Measurements from ENCODE around the gene CASR.

The CASR gene

GRCh38 chr3:122235147-122235546 lies 51.7 kb downstream of the CASR start:
- no peaks in the 10 kb centered on the region for H3K79me2 ChIP-seq (ENCODE audit: insufficient read depth, low read depth)

GRCh38 chr3:122239112-122239511 lies 55.6 kb downstream of the CASR start:
- H3K9ac ChIP-seq: no peak overlapping the region
- TF ChIP-seq CTCF (conservative IDR thresholded peaks at IDR 0.05; ENCODE audit: low read depth, low read length): no peak
- no peak overlapping the region for H2AFZ ChIP-seq (ENCODE audit: low read depth)

More at GRCh38 chr3:122235147-122235546, 51.7 kb downstream of the CASR start:
- Histone ChIP-seq H3K4me2 (no peak overlapping the region), H3K9ac (no peak overlapping the region), H2AFZ (ENCODE audit: low read depth) (no peak overlapping the region), H3K4me3 (IDR thresholded peaks at IDR 0.05; ENCODE audit: insufficient read depth, low read depth, low read length) (no peak overlapping the region), H3K27me3 (ENCODE audit: insufficient read depth, low read depth) (no peaks in the 10 kb centered on the region), H3K36me3 (ENCODE audit: insufficient read depth) (no peaks in the 10 kb centered on the region), H3K4me1 (ENCODE audit: low read depth, poor library complexity, severe bottlenecking) (no peaks in the 10 kb centered on the region), H3K27ac (no peak overlapping the region), H4K20me1 (ENCODE audit: insufficient read depth) (no peaks in the 10 kb centered on the region)
- TF ChIP-seq CTCF (conservative IDR thresholded peaks at IDR 0.05; ENCODE audit: low read depth, low read length): no peak

GRCh38 chr3:122245513-122246174 lies 62.2 kb downstream of the CASR start:
- Histone ChIP-seq H3K79me2 (ENCODE audit: insufficient read depth, low read depth) (no peaks in the 10 kb centered on the region), H3K27ac (no peak overlapping the region), H3K4me3 (IDR thresholded peaks at IDR 0.05; ENCODE audit: insufficient read depth, low read depth, low read length) (no peak overlapping the region), H3K9ac (no peak overlapping the region), H2AFZ (ENCODE audit: low read depth) (no peak overlapping the region), H4K20me1 (ENCODE audit: insufficient read depth) (no peaks in the 10 kb centered on the region), H3K36me3 (ENCODE audit: insufficient read depth) (no peaks in the 10 kb centered on the region), H3K4me2 (no peak overlapping the region), H3K27me3 (ENCODE audit: insufficient read depth, low read depth) (no peaks in the 10 kb centered on the region), H3K4me1 (ENCODE audit: low read depth, poor library complexity, severe bottlenecking) (no peaks in the 10 kb centered on the region)
- no peak for TF ChIP-seq CTCF (conservative IDR thresholded peaks at IDR 0.05; ENCODE audit: low read depth, low read length)

More at GRCh38 chr3:122239112-122239511, 55.6 kb downstream of the CASR start:
- H3K36me3 ChIP-seq (ENCODE audit: insufficient read depth): no peaks in the 10 kb centered on the region
- no peaks in the 10 kb centered on the region for H4K20me1 ChIP-seq (ENCODE audit: insufficient read depth)
- no peak overlapping the region for H3K27ac ChIP-seq
- no peaks in the 10 kb centered on the region for H3K79me2 ChIP-seq (ENCODE audit: insufficient read depth, low read depth)
- H3K27me3 ChIP-seq (ENCODE audit: insufficient read depth, low read depth): no peaks in the 10 kb centered on the region
- no peak overlapping the region for H3K4me3 ChIP-seq (IDR thresholded peaks at IDR 0.05; ENCODE audit: insufficient read depth, low read depth, low read length)
- H3K4me2 ChIP-seq: no peak overlapping the region
- H3K4me1 ChIP-seq (ENCODE audit: low read depth, poor library complexity, severe bottlenecking): no peaks in the 10 kb centered on the region

GRCh38 chr3:122246199-122246598 lies 62.7 kb downstream of the CASR start:
- Histone ChIP-seq H4K20me1 (ENCODE audit: insufficient read depth) (no peaks in the 10 kb centered on the region), H3K9ac (no peak overlapping the region), H3K36me3 (ENCODE audit: insufficient read depth) (no peaks in the 10 kb centered on the region), H3K79me2 (ENCODE audit: insufficient read depth, low read depth) (no peaks in the 10 kb centered on the region), H2AFZ (ENCODE audit: low read depth) (no peak overlapping the region), H3K4me2 (no peak overlapping the region), H3K27me3 (ENCODE audit: insufficient read depth, low read depth) (no peaks in the 10 kb centered on the region), H3K4me3 (IDR thresholded peaks at IDR 0.05; ENCODE audit: insufficient read depth, low read depth, low read length) (no peak overlapping the region), H3K4me1 (ENCODE audit: low read depth, poor library complexity, severe bottlenecking) (no peaks in the 10 kb centered on the region), H3K27ac (no peak overlapping the region)
- no peak for TF ChIP-seq CTCF (conservative IDR thresholded peaks at IDR 0.05; ENCODE audit: low read depth, low read length)

Data from KMS-11 (cell line).